Frontal cortex (tissue), 4 donors: ENCODE data around the gene TPM2. TPM values are rescaled to one million over a fixed set of nuclear protein-coding genes. Genes with fewer than 3 reads are reported as not detected.

Experiments used
- DNase-seq, 2 donors: peaks; one replicate each; pipeline ENCODE4 v3.0.0; 2012; ENCODE audit warnings: low spot score in 2 of 2
- FAIRE-seq: peaks from 2 replicates; lab custom pipeline; 2012; peaks lifted over from hg19 to GRCh38; lab: Jason Lieb, UNC
- total RNA-seq: library from RNA; depleted of rRNA; stranded (reverse); fragments of >200 nt; gene quantifications from one replicate; pipeline ENCODE4 v1.2.3, GENCODE V29; 2014
- donor health status: control.
- donor health status: control.
- donor health status: control.

The TPM2 gene
- total RNA-seq, 1 donor from 2014 or later, result 11.0 TPM

- DNase-seq, result no peak
- no peak for FAIRE-seq
Observed at GRCh38 chr9:35698231-35698630, 8.5 kb upstream of the TPM2 start.

GRCh38 chr9:35697486-35697885 lies 7.8 kb upstream of the TPM2 start:
- no peak for DNase-seq
- FAIRE-seq, result no peak

DNA sequence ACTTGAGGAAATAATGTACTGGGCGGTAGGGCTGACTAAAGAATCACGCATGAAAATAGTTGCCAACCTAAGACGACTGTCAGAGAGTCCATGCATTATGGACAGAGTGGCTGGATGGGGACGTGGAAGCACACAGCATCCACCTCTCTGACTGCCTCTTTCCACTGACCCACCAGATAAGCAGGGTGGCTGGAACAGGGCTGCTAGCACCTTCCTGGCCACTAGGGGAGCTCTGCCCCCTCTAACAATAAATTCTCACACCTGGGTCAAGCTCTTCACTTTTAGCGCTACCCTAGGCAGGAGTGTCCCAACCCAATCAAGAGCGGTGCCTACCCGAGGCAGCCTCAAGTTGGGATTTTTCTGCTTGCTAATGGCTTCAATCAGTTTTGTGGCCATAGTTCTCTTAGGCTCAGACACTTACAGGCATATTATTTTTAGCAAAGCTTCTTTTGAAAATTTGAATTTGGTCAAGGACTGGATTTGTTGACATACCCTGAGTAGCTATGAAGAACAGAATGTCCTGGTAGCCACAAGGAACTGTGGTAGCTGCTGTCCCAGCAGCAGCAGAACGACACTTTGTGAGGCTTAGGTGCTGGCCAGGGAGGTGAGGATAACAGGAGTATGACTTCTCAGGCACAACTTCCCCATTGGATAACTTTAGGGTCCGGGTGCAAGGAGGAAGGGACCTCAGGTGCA lies 6.9 kb upstream of the TPM2 start:
- FAIRE-seq, result no peak
- DNase-seq, result peak in 1 of 2 donors; percentile 68

DNA sequence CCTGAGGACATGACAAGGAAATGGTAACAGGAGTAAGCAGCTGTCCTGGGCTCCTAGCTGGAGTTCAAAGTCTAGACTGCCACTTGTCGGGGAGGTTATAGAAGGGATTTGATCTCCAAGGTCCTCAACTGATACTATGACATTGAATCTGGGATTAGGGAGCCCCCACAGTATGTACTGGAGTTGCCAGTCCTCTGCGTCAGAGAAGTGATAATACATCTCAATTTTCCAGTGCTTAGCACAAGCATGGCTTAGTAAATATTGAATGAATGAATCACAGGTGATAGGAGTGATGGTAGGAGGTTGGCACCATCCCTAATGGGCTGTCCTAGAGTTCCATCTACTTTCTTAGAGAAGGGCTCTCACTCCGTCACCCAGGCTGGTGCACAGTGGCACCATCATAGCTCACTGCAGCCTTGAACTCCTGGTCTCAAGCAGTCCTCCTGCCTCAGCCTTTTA lies 6.2 kb upstream of the TPM2 start:
- DNase-seq, result no peak
- FAIRE-seq, result no peak

GRCh38 chr9:35691757-35692301 lies 2.1 kb upstream of the TPM2 start:
- DNase-seq, result no peak
- FAIRE-seq, result no peak

- FAIRE-seq, result no peak
- DNase-seq, result no peak
Observed at GRCh38 chr9:35691334-35691650, 1.6 kb upstream of the TPM2 start.

- peak; percentile 70 to 74 for DNase-seq
- no peak for FAIRE-seq
Observed at GRCh38 chr9:35690614-35691333, 1.0 kb upstream of the TPM2 start.

- DNase-seq (no peak), FAIRE-seq (no peak)
Observed at GRCh38 chr9:35690294-35690613, 529 bp upstream of the TPM2 start.

- FAIRE-seq (no peak), DNase-seq (peak in 1 of 2 donors; percentile 51)
Observed at GRCh38 chr9:35688558-35689541, 875 bp downstream of the TPM2 start.

DNA sequence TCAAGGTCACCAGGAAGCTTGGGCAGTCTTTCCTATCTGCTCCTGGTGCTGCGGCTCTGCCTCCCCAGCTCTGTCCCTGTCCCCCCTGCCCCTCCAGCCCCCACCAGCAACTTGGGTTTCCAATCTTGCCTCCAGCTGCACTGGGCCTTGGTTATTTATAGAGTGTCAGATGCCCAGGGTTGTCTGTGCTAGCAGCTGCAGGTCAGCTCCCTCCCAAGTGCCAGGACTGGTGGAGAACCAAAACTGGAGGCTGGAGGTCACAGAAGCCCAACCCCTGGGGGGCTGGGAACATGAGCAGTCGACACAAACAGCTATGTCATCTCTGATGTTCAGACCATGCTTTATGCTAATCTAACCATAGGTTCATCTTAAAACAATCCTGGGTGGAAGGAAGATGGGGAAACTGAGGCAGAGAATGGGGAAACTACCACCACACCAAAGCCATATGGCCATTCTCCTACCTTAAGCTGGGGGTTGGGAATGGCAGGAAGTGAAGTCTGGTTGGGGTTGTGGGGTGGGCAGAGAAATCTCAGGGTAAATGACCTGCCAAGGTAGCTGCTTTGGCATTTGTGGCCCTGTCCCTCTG lies 1.7 kb downstream of the TPM2 start:
- FAIRE-seq (no peak), DNase-seq (no peak)

DNA sequence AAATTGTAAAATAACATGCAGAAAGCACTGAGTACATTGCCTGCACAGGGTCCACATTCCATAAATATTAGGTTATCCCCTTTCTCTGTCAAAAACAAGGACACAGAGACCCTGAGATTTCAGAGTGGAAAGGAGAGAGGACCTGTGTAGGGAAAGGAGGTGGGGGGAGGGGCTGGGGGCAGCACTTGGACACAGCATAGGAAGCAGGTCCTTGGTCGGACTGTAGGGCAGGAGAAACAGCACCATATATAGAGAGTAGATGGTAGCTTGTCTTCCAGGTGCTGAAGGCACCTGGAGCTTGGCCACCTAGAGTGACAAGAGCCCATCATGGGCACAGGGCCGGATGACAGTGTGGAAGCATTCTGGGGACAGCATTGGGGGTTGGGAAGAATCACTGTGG lies 2.4 kb downstream of the TPM2 start:
- FAIRE-seq, result no peak
- no peak for DNase-seq

- no peak for FAIRE-seq
Observed at GRCh38 chr9:35686222-35687203, 3.2 kb downstream of the TPM2 start.

DNA sequence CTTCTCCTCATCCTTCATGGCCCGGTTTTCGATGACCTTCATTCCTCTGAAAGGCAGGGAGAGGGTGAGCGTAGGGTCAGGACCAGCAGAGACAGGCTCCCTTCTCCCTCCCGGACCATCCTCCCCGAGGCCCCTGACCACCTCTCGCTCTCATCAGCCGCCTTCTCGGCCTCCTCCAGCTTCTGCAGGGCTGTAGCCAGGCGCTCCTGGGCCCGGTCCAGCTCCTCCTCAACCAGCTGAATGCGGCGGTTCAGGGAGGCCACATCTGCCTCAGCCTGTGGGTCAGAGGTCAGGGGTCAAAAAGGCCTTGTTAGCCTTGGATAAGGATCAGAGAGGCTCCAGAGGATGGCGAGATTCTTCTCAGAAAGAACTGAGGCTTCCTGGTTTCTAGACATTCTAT lies 4.2 kb downstream of the TPM2 start:
- FAIRE-seq (no peak), DNase-seq (no peak)

More at GRCh38 chr9:35686222-35687203, 3.2 kb downstream of the TPM2 start:
- DNase-seq, result no peak

- no peak for DNase-seq
- no peak for FAIRE-seq
Observed at GRCh38 chr9:35684921-35685320, 4.8 kb downstream of the TPM2 start.

- DNase-seq, result no peak
- no peak for FAIRE-seq
Observed at GRCh38 chr9:35683323-35683722, 6.4 kb downstream of the TPM2 start.

DNA sequence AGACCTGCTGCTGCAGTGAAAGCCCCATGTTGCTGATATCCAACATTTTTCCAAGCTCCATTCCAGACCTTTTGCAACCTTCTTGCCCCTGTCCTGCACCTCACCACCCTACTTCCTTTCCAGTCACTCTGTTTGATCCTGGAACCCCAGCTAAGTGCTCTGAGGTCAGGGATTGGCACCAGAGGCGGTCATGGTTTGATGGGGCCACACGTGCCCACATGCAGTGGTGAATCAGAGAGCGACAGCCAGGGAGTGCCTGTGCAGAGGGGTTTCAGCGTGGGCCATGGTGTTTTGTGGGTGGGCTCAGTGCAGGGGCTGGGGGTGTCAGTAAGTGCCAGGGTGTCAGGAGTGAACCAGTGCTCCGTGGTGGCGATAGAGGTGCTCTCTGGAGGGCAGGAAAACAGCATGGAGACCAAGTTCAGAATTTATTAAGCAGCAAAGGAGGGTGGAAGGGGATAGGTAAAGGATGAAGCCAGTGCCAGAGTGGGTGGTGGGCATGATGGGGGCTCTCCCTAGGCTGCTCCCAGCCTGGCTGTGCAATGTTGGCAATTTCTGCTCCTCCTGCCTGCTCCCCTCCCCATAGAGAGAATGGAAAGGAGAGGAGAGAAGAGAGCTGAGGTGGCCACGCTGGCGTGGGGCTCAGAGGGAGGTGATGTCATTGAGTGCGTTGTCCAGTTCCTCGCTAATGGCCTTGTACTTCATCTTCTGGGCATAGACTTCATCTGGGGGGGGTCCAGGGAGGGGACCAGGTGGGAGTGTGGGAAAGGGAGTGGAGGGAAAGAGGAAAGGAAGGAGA lies 7.0 kb downstream of the TPM2 start:
- FAIRE-seq (no peak), DNase-seq (no peak)

DNA sequence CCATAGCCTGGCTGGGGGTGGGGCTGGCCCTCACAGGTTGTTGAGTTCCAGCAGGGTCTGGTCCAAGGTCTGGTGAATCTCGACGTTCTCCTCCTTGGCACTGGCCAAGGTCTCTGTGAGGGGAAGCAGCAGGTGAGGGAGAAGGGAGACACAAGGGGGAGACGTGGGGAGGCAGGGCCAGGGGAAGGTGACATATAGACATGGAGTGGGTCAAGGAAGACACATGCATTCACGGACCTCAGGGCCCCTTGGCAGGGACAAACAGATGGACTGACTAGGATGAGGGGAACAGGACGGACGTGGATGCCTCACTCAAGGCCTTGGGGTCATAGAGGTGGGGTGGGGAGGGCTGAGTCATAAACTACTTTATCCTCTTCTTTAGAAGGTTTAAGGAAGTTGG lies 7.7 kb downstream of the TPM2 start:
- DNase-seq (no peak), FAIRE-seq (no peak)
